Psoas muscle (tissue), 8 donors: ENCODE data around the gene HLA-DMA. TPM values are rescaled to one million over a fixed set of nuclear protein-coding genes. Genes with fewer than 3 reads are reported as not detected.

ENCODE experiments used
- ATAC-seq, 4 donors: fragments of 200-7000 bp; cut with Tn5 transposase; one replicate each; pipeline ENCODE4 v1.9.1; 2020; ENCODE audit warnings: moderate library complexity in 3 of 4, mild to moderate bottlenecking in 2 of 4
- DNase-seq, 2 donors: peaks; one replicate each; pipeline ENCODE4 v3.0.0-alpha.2; 2020
- H3K27ac ChIP-seq: fragments of 200-600 bp; one replicate; pipeline ENCODE4 v1.8.0; 2022
- H3K27me3 ChIP-seq, 3 donors: fragments of 200-600 bp in 1 of 3; one replicate each; pipeline versions ENCODE4 v1.6.1 to v1.8.0; 2013 to 2022; ENCODE audit warnings: low read length in 2 of 3, mild to moderate bottlenecking in 2 of 3, moderate library complexity in 1 of 3; ENCODE audit not compliant: insufficient read depth in 3 of 3
- H3K36me3 ChIP-seq, 2 donors: fragments of 200-600 bp in 1 of 2; one replicate each; pipeline versions ENCODE4 v1.6.1 to v1.8.0; 2013 to 2022; ENCODE audit warnings: low read depth in 1 of 2, mild to moderate bottlenecking in 1 of 2, moderate library complexity in 1 of 2; ENCODE audit not compliant: insufficient read depth in 1 of 2
- H3K4me1 ChIP-seq: fragments of 200-600 bp; one replicate; pipeline ENCODE4 v1.8.0; 2022
- H3K4me3 ChIP-seq: fragments of 200-600 bp; one replicate; pipeline ENCODE4 v1.8.0; 2022; ENCODE audit warnings: mild to moderate bottlenecking
- H3K9me3 ChIP-seq: fragments of 200-600 bp; one replicate; pipeline ENCODE4 v1.8.0; 2022
- WGBS, 3 donors: extraction: QIAGEN DNeasy Blood & Tissue Kit; methylation state at CpG; one replicate each; pipeline versions ENCODE4 v1.1.6 to v1.1.7; 2013; 5-methylcytosine and 5-hydroxymethylcytosine counted together
- intact Hi-C, 2 donors: fragments of 100-400 bp; cut with DNase I; formaldehyde crosslinking; loops; one replicate each; pipeline versions ENCODE4 v1.11.0 to v1.14.2; 2022
- polyA plus RNA-seq, 3 donors: library from polyadenylated mRNA; stranded (reverse); fragments of 200-250 nt; gene quantifications; one replicate each; pipeline ENCODE4 v1.2.3, GENCODE V29; 2013
- total RNA-seq, 4 donors: library from RNA; stranded (reverse); fragmentation: NEBNext Ultra II Directional in 2 of 4; extraction: Animal tissue kit (Norgen Biotek cat#: 25700) in 2 of 4; gene quantifications; one replicate each; pipeline versions ENCODE4 v1.2.1 to v1.2.4, GENCODE V29; 2021 to 2023
- TF ChIP-seq, protein P1 (sequence below): fragments of 200-600 bp; IDR thresholded peaks from one replicate; pipeline ENCODE4 v1.8.0; 2022; ENCODE audit warnings: antibody characterized with exemption
- donor health status: healthy with polysubstance abuse.
- donor health status: DM: no; HTN: no; CAD: no; lungs with moderate emphysema.
- donor health status: Bipolar disorder and iron deficiency.
- donor health status: healthy.
- donor health status: DM: yes; HTN: yes; CAD: no.
- donor health status: DM: no; HTN: no; CAD: no.
- donor health status: DM: no; HTN: no; CAD: no.
- donor health status: DM: yes; HTN: yes; CAD: no.

The HLA-DMA gene
- total and polyA plus RNA-seq, 7 donors: 3.2 to 12.0 (median 7.3) TPM

GRCh38 chr6:32933661-32934085, 19.2 kb downstream of the HLA-DMA start:
- intact Hi-C loops: loop anchor here (1.0 to 5.0 kb wide), 4 partner anchors 34 to 51 kb away; partner anchors contain the start of gene BRD2 (in 1 of the 2)
- Histone ChIP-seq H3K27ac (no peak overlapping the region), H3K4me3 (no peak overlapping the region), H3K4me1 (no peaks in the 10 kb centered on the region), H3K9me3 (no peaks in the 10 kb centered on the region), H3K27me3 (no peaks in the 10 kb centered on the region), H3K36me3 (no peaks in the 10 kb centered on the region)
- ATAC-seq (peak; percentile 72 to 89 (median 80)), DNase-seq (peak; percentile 77 to 85)
- WGBS, 3 donors: 0 to 3% (median 2%) methylated on average over 3 of the region's 3 CpGs
- TF ChIP-seq, protein P1, sequence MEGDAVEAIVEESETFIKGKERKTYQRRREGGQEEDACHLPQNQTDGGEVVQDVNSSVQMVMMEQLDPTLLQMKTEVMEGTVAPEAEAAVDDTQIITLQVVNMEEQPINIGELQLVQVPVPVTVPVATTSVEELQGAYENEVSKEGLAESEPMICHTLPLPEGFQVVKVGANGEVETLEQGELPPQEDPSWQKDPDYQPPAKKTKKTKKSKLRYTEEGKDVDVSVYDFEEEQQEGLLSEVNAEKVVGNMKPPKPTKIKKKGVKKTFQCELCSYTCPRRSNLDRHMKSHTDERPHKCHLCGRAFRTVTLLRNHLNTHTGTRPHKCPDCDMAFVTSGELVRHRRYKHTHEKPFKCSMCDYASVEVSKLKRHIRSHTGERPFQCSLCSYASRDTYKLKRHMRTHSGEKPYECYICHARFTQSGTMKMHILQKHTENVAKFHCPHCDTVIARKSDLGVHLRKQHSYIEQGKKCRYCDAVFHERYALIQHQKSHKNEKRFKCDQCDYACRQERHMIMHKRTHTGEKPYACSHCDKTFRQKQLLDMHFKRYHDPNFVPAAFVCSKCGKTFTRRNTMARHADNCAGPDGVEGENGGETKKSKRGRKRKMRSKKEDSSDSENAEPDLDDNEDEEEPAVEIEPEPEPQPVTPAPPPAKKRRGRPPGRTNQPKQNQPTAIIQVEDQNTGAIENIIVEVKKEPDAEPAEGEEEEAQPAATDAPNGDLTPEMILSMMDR: peak; percentile 88

GRCh38 chr6:32932132-32932868, 20.6 kb downstream of the HLA-DMA start:
- 72 to 88% (median 83%) methylated on average over 7 of the region's 7 CpGs for WGBS, 3 donors
- DNase-seq: no peak
- Histone ChIP-seq H3K36me3 (no peaks in the 10 kb centered on the region), H3K27me3 (no peaks in the 10 kb centered on the region), H3K27ac (no peak overlapping the region), H3K9me3 (no peaks in the 10 kb centered on the region), H3K4me1 (no peaks in the 10 kb centered on the region), H3K4me3 (no peak overlapping the region)
- intact Hi-C loops: loop anchor here in 1 of 2 donors (5.0 kb wide), 2 partner anchors 35 to 45 kb away; partner anchors contain the start of gene BRD2
- TF ChIP-seq, protein P1: no peak
- ATAC-seq: no peak

DNA sequence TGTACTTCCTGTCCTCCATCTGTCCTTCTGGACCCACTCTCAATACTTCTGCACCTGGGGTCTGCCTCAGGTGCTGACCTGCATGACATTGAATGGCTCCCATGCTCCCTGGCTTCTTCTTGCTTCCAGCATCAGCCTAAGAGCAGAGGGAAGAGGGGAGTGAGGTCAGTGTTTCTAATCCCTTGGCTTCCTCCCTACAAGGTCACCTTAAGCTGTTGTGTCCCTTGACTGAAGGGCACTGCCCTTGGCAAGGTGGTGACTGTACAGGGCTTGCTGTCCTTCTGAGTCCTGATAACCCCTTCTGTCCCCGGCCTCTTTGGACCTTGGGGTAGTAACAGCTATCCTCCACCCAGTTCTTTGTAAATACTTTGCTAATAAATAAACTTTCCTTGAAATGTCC, 21.7 kb downstream of the HLA-DMA start:
- no peaks in the 10 kb centered on the region for H3K9me3 ChIP-seq
- ATAC-seq: no peak
- WGBS, 3 donors: 0 to 4% (median 0%) methylated on average over 1 of the region's 1 CpG
- H3K4me3 ChIP-seq: no peak overlapping the region
- intact Hi-C loops: loop anchor here in 1 of 2 donors (5.0 kb wide), 2 partner anchors 36 to 44 kb away; partner anchors contain the start of gene BRD2
- no peaks in the 10 kb centered on the region for H3K27me3 ChIP-seq
- DNase-seq: no peak
- TF ChIP-seq, protein P1: no peak
- no peak overlapping the region for H3K27ac ChIP-seq
- H3K36me3 ChIP-seq: no peaks in the 10 kb centered on the region
- H3K4me1 ChIP-seq: no peaks in the 10 kb centered on the region

GRCh38 chr6:32922083-32922482, 30.8 kb downstream of the HLA-DMA start:
- intact Hi-C loops: no loop called here
- Histone ChIP-seq H3K27me3 (peaks cover 0 to 3% (median 0%) of the 10 kb centered on the region in 3 donors), H3K36me3 (no peaks in the 10 kb centered on the region), H3K4me3 (no peak overlapping the region), H3K4me1 (no peaks in the 10 kb centered on the region), H3K9me3 (no peaks in the 10 kb centered on the region), H3K27ac (no peak overlapping the region)
- WGBS, 3 donors: 93 to 96% (median 93%) methylated on average over 2 of the region's 2 CpGs
- ATAC-seq (no peak), DNase-seq (no peak)
- TF ChIP-seq, protein P1: no peak
